Smooth muscle cell of the brain vasculature (primary cell): Measurements from ENCODE around the gene PSD2.
"Not testable (repeated sequence)": the region's sequence is repeated elsewhere in the genome, so short reads cannot be mapped to it uniquely, and the experiment has no call there.

ENCODE experiments used
- DNase-seq: peaks from one replicate; pipeline ENCODE4 v3.0.0-alpha.2; 2012; ENCODE audit warnings: low read depth, low spot score

The PSD2 gene

DNA sequence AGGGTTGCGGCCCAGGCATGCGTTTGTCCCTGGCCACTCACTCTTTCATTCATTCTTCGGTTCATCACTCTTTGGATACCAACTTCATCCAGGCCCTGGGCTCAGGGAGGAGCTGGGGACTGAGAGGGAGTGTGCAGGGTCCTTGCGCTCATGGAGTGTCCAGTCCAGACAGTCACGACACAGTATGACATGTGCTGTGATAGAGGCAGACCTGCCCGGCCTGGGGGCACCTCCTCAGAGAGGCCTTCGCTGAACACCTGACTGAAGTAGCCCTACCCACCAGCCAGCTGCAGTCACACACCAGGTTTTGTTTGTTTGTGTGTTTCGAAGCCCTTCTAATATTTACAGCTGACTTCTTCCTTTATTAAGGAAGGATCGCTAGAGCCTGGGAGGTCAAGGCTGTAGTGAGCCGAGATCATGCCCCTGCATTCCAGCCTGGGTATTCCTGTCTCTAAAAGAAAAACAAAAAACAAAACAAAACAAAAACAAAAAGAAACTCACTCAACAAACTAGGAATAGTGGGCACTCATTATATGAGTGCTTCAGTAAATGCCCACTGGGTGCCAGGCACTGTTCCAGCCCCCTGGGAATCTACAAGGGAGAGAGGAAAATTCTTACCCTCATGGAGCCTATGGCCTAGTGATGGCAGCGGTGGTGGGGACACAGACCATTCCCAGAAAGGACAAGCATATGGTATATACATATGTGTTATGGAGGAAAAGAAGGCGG, 6.3 kb upstream of the PSD2 start:
- DNase-seq = no peak

DNA sequence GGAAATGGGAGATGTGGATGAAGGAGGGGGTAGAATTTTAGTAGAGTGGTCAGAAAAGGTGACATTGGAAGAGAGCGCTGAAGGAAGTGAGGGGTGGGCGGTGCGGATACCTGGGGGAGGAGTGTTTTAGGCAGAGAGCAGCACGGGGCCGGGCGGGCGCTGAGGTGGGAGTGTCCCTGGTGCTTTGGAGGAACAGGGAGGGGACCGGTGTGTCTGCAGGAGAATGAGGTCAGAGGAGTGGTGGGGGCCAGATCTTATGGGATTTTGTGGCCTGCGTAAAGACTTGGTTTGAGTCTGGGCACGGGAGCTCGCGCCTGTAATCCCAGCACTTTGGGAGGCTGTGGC, 5.8 kb upstream of the PSD2 start:
- no peak for DNase-seq

DNA sequence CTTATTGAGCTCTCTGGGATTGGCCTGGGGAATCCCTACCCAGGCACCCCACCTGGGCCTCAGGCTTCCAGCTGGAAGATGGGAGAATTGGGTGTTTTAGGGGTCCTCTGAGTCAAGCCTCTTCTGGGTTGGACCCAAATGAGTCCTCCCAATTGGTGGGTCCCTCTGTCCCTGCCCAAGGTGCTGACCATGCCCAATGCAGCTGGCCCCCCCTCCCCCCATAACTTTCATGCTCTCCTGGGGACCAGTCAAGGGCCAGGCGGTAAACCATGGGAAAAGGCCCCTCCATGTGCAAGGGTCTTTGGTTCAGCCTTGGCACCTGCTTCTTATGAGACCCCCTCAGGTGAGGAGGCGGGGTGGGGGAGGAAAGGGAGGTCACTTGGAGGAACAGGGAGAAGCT, 3.4 kb upstream of the PSD2 start:
- no peak for DNase-seq

DNA sequence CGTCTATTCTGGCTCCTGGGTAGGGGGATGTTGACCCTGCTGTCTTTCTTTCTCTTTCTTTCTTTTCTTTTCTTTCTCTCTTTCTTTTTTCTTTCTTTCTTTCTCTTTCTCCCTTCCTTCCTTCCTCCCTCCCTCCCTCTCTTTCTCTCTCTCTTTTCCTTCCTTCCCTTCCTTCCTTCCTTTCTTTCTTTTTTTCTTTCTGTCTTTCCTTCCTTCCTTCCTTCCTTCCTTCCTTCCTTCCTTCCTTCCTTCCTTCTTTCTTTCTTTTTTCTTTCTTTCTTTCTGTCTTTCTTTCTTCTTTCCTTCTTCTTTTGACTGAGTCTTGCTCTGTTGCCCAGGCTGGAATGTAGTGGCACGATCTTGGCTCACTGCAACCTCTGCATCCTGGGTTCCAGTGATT, 3.0 kb upstream of the PSD2 start:
- DNase-seq = not testable (repeated sequence)

DNA sequence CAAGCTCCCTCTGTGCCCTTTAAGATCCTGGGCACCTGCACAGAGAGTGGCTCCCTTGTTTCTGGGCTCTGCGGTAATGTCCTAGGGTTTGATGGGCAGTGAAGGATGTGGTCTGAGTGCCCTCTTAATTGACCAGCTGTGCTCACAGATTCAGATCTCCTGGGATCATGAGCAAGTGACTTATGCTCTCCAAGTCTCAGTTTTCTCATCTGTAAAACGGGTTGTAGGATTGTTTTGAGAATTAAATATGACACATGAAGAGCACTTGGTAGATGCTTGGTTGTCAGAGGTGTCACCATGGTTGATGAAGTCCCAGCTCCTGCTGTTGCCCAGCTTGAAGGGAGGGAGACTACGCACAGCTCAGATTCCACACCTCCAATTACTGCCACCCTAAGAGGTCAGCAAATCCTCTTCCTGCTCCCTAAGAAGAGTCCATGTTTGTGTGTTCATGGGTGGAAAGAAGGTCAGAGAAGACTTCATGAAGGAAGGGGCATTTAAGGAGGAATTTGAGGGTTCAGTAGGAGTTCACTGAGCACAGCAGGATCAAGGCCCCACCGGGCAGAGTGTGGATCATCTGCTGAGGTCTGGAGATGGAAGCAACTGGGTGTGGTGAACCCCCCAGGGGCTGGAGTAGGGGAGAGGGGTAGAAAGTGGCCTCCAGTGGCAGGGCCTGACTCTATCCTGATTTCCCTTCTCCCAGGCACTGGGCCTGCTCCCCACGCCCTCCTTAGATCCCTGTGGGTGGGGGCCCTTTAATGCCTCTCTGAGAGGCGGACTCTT, 1.4 kb upstream of the PSD2 start:
- no peak for DNase-seq

DNA sequence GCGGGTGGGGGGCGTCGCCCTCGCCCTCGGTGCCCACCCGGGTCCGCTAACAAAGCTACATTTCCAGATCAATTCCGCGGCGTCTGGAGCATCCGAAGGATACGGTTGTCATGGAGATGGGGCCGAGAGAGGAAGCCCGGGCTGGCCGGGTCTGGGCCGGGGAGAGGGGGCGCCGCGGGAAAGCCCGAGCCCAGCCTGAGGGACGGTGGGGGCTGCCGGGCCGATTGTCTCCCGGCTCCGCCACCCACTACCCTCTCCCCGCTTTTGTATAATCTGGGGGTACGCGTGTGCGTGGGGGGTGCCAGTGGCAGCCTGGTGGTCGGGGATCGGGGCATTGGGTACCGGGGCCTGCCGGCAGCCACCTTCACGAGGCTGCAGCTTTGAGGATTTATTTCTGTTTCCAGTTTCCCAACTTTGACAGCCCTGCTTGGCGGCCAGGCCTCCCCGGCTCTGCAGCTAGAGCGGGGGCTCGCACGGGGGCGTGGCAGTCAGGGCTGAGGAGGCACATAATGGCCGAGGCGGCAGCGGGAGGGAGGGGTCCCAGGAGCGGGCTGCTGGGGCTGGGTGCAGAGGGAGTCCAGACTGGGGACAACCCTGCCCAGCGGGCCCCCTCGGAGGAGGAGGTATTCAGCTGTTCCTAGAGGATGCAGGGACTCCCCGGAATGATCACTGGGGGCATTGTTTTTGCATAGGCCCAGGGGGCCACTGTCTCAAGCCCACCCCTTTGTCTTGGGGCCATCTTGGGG, 626 bp downstream of the PSD2 start:
- no peak for DNase-seq

DNA sequence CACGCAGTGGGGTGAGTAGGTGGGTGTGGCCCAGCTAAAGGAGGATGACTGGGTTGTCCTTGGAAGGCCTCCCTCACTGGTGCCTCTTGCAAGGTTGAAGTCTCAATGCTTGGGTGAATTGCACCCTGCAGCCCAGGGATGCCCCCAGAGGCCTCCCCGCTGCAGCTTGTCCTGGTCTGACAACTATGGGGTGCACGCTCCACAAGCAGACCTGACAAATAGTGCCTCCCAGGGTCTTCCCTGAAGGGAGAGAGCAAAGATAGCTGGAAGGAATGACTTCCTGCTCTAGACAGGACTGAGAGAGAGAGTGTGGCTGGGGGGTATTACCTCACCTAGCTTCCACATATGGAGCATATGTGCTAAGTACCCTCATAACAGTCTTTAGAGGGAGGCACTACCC, 1.7 kb downstream of the PSD2 start:
- no peak for DNase-seq

DNA sequence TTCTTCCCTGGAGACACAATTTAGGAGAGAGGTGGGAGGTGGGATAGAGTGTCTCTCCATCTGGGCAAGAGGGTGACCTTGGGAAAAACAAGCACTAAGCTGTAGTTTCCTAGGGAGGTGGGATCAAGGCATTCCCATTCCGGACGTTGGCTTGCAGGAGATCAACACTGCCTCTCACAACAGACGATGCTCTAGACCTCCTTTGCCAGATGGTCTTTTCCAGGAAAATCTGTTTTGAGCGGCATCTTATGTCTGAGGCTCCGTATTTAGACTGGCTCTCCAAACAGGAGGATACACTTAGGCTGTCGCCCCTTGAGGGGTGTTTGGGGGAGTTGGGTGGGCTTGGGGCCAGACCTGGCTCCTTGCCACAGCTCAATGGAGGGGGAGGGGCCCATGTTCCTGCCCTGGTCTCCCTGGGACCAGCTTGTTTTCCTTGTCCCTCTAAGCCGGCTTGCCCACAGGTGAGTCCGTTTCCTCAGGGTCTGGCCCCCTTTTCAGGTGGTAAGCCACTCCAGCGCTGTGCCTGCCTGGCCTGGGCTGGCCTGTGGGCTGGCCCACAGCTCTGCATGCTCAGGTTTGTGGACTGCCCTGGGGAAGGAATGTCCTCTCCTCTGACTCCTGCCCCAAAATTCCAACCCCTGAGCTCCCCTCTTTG, 2.4 kb downstream of the PSD2 start:
- DNase-seq = no peak

DNA sequence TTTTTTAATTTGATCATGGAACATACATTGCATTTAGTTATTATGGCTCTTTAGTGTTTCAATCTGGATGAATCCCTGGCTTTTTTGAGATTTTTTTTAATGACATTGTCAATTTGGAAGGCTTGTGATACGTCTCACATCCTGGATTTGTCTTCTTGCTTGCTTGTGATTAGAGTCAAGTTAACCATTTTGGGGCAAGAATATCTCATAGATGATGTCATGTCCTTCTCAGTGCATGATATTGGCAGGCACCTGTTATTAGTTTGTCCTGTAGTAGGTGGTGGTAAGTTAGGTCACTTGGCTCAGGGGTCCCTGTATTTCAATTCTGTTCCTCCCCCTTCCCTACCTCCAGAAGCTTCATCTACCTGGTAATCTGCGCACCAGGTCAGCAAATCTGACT, 3.3 kb downstream of the PSD2 start:
- DNase-seq = no peak

DNA sequence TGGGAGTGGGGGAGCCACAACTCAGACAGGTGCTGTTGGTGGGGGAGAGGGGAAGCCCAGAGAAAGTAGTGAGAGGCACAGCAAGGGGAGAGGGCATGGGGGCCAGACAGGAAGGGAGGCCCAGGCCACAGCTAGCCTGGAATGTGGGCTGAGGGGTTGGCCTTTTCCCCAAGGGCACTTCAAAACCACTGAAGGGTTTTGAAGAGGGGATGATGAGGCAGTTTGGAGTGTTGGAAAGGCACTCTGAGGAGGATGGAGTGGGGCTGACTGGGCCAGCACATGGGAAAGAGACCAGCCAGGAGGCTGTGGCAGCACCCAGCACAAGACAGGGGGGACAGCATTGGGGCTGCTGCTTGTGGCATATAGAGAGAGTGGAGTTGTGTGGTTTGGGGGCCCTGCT, 3.8 kb downstream of the PSD2 start:
- DNase-seq = no peak

DNA sequence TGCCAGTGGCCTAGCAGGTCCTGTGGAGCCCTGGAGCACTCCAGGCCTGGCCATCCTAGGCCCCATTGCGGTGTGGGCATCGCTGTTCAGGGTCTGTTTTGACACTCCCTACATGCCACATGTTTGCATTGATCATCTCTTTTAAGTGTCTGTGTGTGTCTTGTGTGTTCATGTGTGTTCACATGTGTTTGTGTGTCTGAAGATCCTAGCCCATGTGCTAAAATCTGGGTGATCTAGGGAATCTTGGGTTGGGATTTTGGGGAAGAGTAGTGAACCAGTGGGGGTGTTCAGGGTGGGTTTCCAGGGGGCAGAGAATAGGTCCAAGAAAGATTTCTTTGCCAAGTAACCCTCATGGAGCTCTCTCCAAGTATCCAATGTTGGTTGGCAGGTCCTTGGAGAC, 8.4 kb downstream of the PSD2 start:
- no peak for DNase-seq

DNA sequence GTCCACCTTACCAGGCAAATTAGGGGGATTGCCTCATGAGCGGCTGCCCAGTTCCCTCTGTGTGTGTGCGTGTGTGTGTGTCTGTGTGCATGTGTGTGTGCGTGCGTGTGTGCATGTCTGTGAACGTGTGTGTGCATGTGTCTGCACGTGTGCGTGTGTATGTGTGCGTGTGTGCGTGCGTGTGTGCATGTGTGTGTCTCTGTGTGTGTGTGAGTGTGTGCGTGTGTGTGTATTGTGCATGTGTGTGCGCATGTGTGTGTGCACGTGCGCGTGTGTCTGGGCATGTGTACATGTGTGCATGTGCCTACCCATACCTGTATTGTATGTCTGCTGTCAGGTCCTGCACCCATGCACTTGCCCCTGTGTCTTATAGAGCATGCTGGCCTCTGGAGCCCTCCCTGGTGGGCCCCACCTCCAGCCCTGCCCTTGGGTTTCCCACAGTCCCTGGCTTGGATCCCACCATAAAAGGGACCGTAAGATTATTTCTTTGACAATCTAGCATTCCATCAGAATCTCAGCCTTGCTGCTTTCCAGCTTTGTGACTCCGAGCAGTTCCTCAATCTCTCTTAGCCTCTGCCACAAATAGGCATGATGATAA, 9.3 kb downstream of the PSD2 start:
- DNase-seq = no peak

DNA sequence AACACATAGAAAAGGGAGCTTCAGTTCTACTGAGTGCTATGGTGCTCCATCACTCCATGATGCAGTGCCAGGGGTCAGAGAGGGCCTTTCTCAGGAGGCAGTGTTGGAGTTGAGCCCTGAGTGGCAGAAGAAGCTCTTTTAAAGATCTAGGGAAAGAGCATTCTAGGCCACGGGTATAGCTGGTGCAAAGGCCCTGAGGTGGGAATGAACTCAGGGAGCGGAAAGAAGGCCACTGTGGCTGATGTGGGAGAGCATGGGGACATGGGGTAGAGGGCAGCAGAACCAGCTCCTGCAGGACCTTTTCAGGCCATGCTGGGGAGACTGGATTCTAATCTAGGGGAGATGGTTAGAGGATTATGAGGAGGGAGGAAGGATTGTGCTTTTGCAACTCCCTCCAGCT, 9.9 kb downstream of the PSD2 start:
- no peak for DNase-seq

DNA sequence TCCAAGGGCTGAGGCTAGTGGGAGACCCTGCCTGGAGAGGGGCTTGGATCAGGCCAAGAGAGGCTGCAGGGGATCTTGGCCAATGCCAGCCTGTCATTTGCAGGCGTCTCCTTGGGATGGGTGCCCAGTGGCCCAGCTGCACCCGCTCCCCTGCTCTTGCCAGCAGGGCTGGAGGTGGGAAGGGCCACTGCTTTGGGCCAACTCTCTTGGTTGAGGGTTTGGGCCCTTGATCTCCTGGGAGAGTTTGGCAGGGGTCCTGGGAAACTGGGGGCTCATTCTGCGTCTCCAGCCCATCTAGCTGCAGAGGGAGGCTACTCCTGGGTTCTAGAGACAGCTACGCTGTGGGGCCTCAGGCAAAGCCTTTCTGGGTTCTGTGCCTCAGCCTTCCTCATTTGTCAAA, 10.5 kb downstream of the PSD2 start:
- DNase-seq = no peak

DNA sequence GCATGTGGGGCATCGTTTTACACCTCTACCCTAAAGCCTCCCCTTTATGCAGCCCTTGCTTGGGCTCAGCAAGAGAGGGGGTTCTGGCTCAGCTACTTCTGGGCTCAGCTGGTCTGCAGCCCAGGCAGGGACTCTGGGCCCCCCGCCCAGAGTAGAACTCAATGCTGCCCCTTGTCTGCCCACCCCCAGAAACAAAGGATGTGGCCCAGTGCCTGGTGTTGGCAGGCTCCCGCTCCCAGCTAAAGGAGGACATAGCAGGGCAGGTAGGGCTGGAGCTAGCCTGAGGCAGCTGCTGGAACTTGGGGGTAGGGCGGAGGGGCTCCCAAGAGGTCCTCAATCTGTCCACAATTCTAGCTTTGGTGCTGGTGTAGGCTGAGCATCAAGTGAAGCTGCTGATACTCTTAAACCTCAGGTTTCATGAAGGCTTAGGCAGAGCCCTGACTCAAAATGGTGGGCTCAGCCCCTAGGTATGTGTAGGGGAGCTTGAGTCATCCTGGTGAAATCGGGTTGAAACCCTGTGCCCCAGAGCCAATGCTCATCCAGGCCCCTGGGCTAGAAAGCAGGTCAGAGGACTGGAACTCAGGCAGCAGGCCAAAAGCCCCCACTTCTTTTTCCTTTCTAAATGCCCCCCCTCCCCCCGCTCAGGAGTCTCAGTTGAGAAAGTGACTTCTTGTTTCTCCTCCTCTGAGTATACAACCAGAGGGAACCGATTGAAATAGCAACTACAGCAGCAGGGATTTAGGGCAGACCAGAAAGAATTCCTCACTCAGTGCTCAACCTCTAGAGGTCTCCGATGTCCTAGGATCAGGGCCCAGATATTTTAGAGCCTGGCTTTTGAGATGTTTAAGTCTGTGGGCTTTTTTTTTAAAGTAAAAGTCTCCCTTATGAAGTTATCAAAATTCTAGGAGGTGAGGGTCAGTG, 11.4 kb downstream of the PSD2 start:
- DNase-seq = no peak

DNA sequence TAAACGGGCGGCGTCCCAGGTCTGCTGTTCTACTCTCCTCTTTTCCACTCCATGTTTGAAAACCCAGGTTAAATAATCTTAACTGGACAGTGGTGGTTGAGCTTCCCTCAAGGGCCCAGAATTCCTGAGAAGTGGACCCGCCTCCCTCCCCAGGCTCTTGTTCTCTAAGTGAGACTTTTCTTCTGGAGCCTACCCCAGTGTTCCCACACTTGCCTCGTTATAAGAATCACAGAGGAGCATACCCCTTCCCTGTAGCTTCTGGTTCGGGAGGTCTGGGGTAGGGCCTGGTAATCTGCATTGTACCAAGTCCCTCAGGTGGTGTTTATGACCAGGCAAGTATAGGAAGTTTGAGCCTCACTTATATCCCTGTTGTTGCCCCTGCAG, 12.0 kb downstream of the PSD2 start:
- no peak for DNase-seq

DNA sequence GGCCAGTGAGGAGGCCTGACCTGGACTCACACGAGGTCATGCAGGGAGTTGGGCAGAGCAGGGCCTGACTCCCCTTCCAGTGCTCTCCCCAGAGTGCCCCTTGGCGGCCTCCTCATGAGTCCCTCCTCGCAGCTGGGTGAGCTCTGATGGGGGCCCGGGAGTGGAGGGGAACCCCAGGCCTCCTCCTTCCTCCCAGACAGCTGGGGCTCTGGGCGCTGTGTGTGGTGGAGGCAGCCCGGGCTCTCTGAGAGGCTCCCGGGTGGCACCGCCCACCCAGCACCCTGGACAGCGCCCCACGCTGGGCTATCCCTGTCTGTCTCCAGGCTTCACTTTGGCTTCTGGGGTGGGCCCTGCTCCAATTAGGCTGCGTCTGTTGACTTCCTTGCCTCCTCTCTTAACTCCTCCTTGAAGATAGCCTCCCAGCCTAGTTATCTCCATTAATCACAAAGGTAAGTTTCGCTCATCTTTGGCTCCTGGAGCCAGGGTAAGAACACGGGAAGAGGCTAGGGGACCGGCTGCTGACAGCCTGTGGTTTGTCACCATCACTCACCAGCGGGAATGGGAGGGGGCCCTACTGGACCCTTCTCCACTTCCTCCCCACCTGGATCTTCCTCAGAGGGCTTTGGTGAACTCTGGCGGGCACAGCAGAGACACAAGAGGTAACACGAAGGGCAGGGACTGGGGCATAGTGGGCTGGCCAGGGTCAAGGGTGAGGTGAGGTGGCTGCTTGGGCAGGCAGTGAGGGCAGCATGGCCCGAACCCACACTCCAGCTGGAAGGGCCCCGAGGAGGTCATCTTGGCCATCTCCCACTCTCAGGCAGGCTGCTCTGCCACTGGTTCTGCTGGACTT, 13.1 kb downstream of the PSD2 start:
- no peak for DNase-seq

DNA sequence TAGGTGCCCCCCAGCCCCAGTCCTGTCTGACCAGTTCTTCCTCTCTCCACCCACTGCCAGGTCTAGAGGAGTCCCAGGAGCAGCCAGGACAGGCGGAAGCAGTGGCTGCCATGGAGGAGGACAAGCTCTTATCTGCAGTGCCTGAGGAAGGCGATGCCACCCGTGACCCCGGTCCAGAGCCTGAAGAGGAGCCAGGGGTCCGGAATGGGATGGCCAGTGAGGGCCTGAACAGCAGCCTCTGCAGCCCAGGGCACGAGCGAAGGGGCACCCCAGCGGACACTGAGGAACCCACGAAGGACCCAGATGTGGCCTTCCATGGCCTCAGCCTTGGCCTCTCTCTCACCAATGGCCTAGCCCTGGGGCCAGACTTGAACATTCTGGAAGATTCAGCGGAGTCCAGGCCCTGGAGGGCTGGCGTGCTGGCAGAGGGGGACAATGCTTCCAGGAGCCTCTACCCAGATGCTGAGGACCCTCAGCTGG, 13.8 kb downstream of the PSD2 start:
- no peak for DNase-seq

DNA sequence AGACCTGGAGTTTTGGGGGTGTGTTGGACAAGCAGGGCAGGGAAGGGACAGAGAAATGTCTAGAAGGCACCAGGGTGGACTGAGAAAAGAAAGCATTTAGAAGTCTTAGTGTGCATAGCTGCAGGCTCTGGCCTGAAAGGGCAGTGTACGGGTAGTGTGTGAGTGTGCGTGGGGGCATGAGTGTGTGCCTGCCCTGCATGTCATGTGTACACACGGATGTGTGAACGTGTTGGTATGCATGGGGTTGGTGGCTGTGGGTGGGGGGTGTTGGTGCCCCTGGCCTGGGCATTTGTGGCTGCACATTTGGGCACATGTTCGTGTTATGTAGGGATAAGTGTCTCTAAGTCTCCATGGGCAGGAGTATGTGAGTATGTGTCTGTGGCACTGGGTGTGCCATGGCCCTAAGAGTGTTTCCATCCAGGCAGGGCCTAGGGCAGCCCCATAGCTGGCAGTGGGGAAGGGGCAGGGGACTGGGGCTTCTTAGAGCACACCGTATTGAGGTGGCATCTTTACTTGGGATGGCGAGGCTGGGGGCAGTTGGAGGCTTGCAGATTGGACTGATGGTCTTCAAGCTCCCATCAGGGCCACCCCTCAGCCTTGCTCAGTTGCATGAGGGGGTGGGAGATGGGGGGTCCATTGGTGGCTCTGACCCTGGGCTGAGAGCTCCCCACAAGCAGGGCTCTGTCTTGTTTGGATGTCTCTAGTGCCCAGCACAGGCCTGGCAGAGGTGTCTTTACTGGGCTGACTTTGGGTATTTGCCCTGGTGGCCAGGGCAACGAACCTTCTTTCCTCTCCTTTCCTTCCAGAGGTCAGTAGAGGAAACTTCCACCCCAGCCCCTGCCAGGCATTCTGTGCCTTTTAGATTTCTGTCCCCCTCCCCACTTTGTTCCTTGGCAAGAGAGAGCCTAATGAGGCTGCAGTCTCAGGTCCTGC, 15.0 kb downstream of the PSD2 start:
- DNase-seq = no peak
